Renal cortical epithelial cell (primary cell): ENCODE results near the gene SLC1A7. TPM values are rescaled to one million over a fixed set of nuclear protein-coding genes. Genes with fewer than 3 reads are reported as not detected.
"Not testable (repeated sequence)": the region's sequence is repeated elsewhere in the genome, so short reads cannot be mapped to it uniquely, and the experiment has no call there.

Experiments used
- DNase-seq: peaks from one replicate; pipeline ENCODE4 v3.0.0-alpha.2; 2011; ENCODE audit warnings: low read depth
- total RNA-seq: library from RNA; depleted of rRNA; stranded (reverse); fragments of >200 nt; gene quantifications from 2 replicates; pipeline ENCODE4 v1.2.3, GENCODE V29; 2014

SLC1A7 gene
- total RNA-seq: not detected in 2 replicates

GRCh38 chr1:53142226-53142853 lies at the start of gene SLC1A7:
SLC1A7 (minus strand) TSS chr1:53142638; CDS start chr1:53142449, 189 bp downstream.
- DNase-seq: no peak

- DNase-seq: no peak
Observed at GRCh38 chr1:53190210-53190611, 47.8 kb upstream of the SLC1A7 start.

- no peak for DNase-seq
Observed at GRCh38 chr1:53189061-53189460, 46.6 kb upstream of the SLC1A7 start.

- DNase-seq: no peak
Observed at GRCh38 chr1:53188099-53188498, 45.7 kb upstream of the SLC1A7 start.

- DNase-seq: no peak
Observed at GRCh38 chr1:53187401-53187800, 45.0 kb upstream of the SLC1A7 start.

- DNase-seq: no peak
Observed at GRCh38 chr1:53186533-53186932, 44.1 kb upstream of the SLC1A7 start.

- not testable (repeated sequence) for DNase-seq
Observed at GRCh38 chr1:53185955-53186297, 43.5 kb upstream of the SLC1A7 start.

- no peak for DNase-seq
Observed at GRCh38 chr1:53183095-53183990, 40.9 kb upstream of the SLC1A7 start.

GRCh38 chr1:53182716-53183094 lies 40.3 kb upstream of the SLC1A7 start:
- no peak for DNase-seq

GRCh38 chr1:53182111-53182593 lies 39.7 kb upstream of the SLC1A7 start:
- peak; percentile 74 for DNase-seq

GRCh38 chr1:53180951-53181350 lies 38.5 kb upstream of the SLC1A7 start:
- no peak for DNase-seq

- no peak for DNase-seq
Observed at GRCh38 chr1:53180226-53180625, 37.8 kb upstream of the SLC1A7 start.

- peak; percentile 21 for DNase-seq
Observed at GRCh38 chr1:53176452-53177208, 34.2 kb upstream of the SLC1A7 start.

GRCh38 chr1:53174971-53175913 lies 32.8 kb upstream of the SLC1A7 start:
- DNase-seq: no peak

GRCh38 chr1:53172426-53173128 lies 30.1 kb upstream of the SLC1A7 start:
- peak; percentile 41 for DNase-seq

- DNase-seq: no peak
Observed at GRCh38 chr1:53166912-53167311, 24.5 kb upstream of the SLC1A7 start.

- DNase-seq: no peak
Observed at GRCh38 chr1:53166366-53166765, 23.9 kb upstream of the SLC1A7 start.

- no peak for DNase-seq
Observed at GRCh38 chr1:53165408-53165961, 23.0 kb upstream of the SLC1A7 start.

GRCh38 chr1:53163291-53163768 lies 20.9 kb upstream of the SLC1A7 start:
- no peak for DNase-seq

GRCh38 chr1:53162621-53163020 lies 20.2 kb upstream of the SLC1A7 start:
- DNase-seq: peak; percentile 68
